ENCODE data around the gene NINL. TPM values are rescaled to one million over a fixed set of nuclear protein-coding genes. Genes with fewer than 3 reads are reported as not detected.

The NINL gene
- polyA plus RNA-seq, 1 donor (not counting 4 experiments of a cell fraction or from before 2014, with no cell fraction given), result 0.79 TPM

DNA sequence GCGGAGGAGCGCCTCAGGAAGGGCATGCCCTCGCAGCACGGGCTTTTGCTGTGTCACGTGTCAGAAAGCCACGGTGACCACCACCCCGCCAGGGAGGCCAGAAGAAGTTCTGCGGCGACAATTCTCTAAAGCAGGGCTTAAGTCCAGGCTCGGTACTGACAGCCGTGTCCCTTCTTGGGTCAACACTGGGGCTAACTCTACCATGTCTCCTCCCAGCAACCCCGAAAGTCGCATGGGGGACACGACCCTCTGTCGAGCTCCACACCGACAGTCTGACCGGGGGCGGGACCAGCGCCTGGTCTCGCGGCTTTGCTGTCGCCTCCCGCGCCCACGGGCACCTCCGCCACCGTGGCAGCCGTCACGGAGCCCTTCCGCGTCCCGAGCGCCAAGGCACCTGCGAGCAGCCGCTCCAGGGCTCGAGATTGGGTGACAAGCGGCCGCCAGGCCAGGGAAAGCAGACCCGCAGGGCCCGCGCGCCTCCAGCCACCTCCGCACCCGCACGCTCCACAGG is 37.9 kb upstream of the NINL start:
- H3K27ac ChIP-seq (ENCODE audit: control insufficient read depth, insufficient read depth, low read length), result peak overlapping the region; percentile 90
- H4K20me1 ChIP-seq (ENCODE audit: control insufficient read depth, extremely low read depth, insufficient read depth, low read length), result no peaks in the 10 kb centered on the region
- H3K4me1 ChIP-seq (ENCODE audit: control insufficient read depth, extremely low read depth, insufficient read depth, low read length), result peaks cover 15% of the 10 kb centered on the region
- H3K79me2 ChIP-seq (ENCODE audit: control insufficient read depth, insufficient read depth, low read length), result peaks cover 48% of the 10 kb centered on the region
- peak overlapping the region; percentile 97 for H3K9ac ChIP-seq (ENCODE audit: control insufficient read depth, extremely low read depth, insufficient read depth, low read length)
- peak overlapping the region; percentile 97 for H3K4me2 ChIP-seq (ENCODE audit: control insufficient read depth, extremely low read depth, insufficient read depth, low read depth, low read length)
- FAIRE-seq (no peak), DNase-seq (ENCODE audit: low read depth, low spot score) (no peak)
- H2AFZ ChIP-seq (ENCODE audit: control insufficient read depth, low read length), result peak overlapping the region; percentile 71
- no peaks in the 10 kb centered on the region for H3K27me3 ChIP-seq (ENCODE audit: control insufficient read depth, extremely low read depth, insufficient read depth, low read length)
- no peaks in the 10 kb centered on the region for H3K9me1 ChIP-seq (ENCODE audit: control insufficient read depth, extremely low read depth, insufficient read depth, low read length)
- dilution Hi-C loops (cut with MboI; ENCODE audit: extremely low pct_ligation_motif_present, low sequenced_read_pairs), result no loop called here
- no peaks in the 10 kb centered on the region for H3K9me3 ChIP-seq (ENCODE audit: control insufficient read depth, low read depth, low read length)
- peak overlapping the region; percentile 78 to 87 (median 81) for H3K4me3 ChIP-seq (ENCODE audit: control insufficient read depth in 2 of 3, extremely low read depth in 1 of 3, insufficient read depth in 2 of 3, low read depth in 1 of 3, low read length in 3 of 3)
- no peaks in the 10 kb centered on the region for H3K36me3 ChIP-seq (ENCODE audit: control insufficient read depth in 2 of 2, extremely low read depth in 1 of 2, insufficient read depth in 2 of 2, low read length in 2 of 2)
- no peak for TF ChIP-seq EZH2 (IDR thresholded peaks at IDR 0.05; ENCODE audit: low read length)
- TF ChIP-seq, protein P1, sequence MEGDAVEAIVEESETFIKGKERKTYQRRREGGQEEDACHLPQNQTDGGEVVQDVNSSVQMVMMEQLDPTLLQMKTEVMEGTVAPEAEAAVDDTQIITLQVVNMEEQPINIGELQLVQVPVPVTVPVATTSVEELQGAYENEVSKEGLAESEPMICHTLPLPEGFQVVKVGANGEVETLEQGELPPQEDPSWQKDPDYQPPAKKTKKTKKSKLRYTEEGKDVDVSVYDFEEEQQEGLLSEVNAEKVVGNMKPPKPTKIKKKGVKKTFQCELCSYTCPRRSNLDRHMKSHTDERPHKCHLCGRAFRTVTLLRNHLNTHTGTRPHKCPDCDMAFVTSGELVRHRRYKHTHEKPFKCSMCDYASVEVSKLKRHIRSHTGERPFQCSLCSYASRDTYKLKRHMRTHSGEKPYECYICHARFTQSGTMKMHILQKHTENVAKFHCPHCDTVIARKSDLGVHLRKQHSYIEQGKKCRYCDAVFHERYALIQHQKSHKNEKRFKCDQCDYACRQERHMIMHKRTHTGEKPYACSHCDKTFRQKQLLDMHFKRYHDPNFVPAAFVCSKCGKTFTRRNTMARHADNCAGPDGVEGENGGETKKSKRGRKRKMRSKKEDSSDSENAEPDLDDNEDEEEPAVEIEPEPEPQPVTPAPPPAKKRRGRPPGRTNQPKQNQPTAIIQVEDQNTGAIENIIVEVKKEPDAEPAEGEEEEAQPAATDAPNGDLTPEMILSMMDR (optimal IDR thresholded peaks at IDR 0.05 in 1 of 3, IDR thresholded peaks at IDR 0.05 in 1 of 3, conservative IDR thresholded peaks at IDR 0.05 in 1 of 3; ENCODE audit: extremely low read depth in 1 of 3, insufficient read depth in 2 of 3, low read length in 3 of 3), result no peak

DNA sequence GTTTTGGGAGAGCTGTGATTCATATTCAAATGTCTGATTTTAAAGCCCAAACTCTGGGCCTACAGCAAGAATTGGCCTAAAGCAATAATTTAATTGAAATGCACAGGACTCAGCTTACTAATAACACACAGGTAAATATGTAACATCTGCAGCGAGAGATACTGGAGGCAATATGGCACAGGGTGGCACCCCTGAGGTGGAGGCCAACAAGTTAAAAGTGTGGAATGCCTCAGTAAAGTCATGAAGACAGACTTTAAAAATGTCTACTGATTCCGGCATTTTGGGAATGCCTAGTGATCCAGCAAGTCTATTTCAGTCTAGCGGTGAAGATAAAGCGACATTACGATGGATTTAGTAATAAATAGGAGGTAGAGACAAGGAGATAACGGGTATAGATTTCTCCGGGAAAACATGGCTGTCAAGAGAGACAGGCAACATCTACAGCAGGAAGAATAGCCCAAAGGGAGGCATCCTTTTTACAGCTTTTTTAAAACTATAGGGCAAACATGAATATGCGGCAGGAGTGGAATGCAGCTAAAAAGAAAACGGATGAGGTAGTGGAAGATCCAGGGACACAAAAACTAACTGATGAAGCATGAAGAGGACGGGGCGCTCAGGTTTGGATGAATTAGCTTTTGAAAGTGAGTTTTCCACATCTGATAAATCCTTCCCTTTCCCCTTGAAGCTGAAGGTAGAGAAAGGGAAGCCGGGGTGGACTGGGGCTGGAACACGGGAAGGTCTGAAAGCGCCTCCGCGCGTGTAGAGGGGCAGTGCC is 37.3 kb upstream of the NINL start:
- Histone ChIP-seq H3K9me3 (ENCODE audit: control insufficient read depth, low read depth, low read length) (no peaks in the 10 kb centered on the region), H3K4me1 (ENCODE audit: control insufficient read depth, extremely low read depth, insufficient read depth, low read length) (peaks cover 15% of the 10 kb centered on the region), H3K36me3 (ENCODE audit: control insufficient read depth in 2 of 2, extremely low read depth in 1 of 2, insufficient read depth in 2 of 2, low read length in 2 of 2) (no peaks in the 10 kb centered on the region), H4K20me1 (ENCODE audit: control insufficient read depth, extremely low read depth, insufficient read depth, low read length) (no peaks in the 10 kb centered on the region), H2AFZ (ENCODE audit: control insufficient read depth, low read length) (peak overlapping the region; percentile 71), H3K9me1 (ENCODE audit: control insufficient read depth, extremely low read depth, insufficient read depth, low read length) (no peaks in the 10 kb centered on the region), H3K27ac (ENCODE audit: control insufficient read depth, insufficient read depth, low read length) (peak overlapping the region; percentile 90), H3K4me3 (ENCODE audit: control insufficient read depth in 2 of 3, extremely low read depth in 1 of 3, insufficient read depth in 2 of 3, low read depth in 1 of 3, low read length in 3 of 3) (peak overlapping the region; percentile 78 to 87 (median 81)), H3K4me2 (ENCODE audit: control insufficient read depth, extremely low read depth, insufficient read depth, low read depth, low read length) (peak overlapping the region; percentile 97), H3K27me3 (ENCODE audit: control insufficient read depth, extremely low read depth, insufficient read depth, low read length) (no peaks in the 10 kb centered on the region), H3K79me2 (ENCODE audit: control insufficient read depth, insufficient read depth, low read length) (peaks cover 55% of the 10 kb centered on the region), H3K9ac (ENCODE audit: control insufficient read depth, extremely low read depth, insufficient read depth, low read length) (peak overlapping the region; percentile 97)
- TF ChIP-seq EZH2 (IDR thresholded peaks at IDR 0.05; ENCODE audit: low read length), result no peak
- TF ChIP-seq, protein P1 (optimal IDR thresholded peaks at IDR 0.05 in 1 of 3, IDR thresholded peaks at IDR 0.05 in 1 of 3, conservative IDR thresholded peaks at IDR 0.05 in 1 of 3; ENCODE audit: extremely low read depth in 1 of 3, insufficient read depth in 2 of 3, low read length in 3 of 3), result peak in 1 of 3 experiments; percentile 48
- DNase-seq (ENCODE audit: low read depth, low spot score) (no peak), FAIRE-seq (no peak)
- dilution Hi-C loops (cut with MboI; ENCODE audit: extremely low pct_ligation_motif_present, low sequenced_read_pairs), result no loop called here
